Naive thymus-derived CD4-positive, alpha-beta T cell (primary cell): ENCODE measurements around the gene SPON2. TPM values are rescaled to one million over a fixed set of nuclear protein-coding genes. Genes with fewer than 3 reads are reported as not detected.

Experiments
- ATAC-seq: fragments of 150-1000 bp; cut with Tn5 transposase; 2 replicates; pipeline ENCODE4 v1.10.0; 2021; ENCODE audit warnings: mild to moderate bottlenecking, moderate library complexity
- CTCF ChIA-PET: fragments of 350-600 bp; sonication (Branson Sonifier 250); formaldehyde crosslinking; loops from one replicate; lab custom pipeline; 2021; ENCODE audit warnings: antibody characterized with exemption; lab: Charles Lee
- POLR2A ChIA-PET: fragments of 350-600 bp; sonication (Branson Sonifier 250); formaldehyde crosslinking; loops from one replicate; lab custom pipeline; 2021; ENCODE audit warnings: antibody characterized with exemption, inconsistent platforms; lab: Charles Lee
- DNase-seq, 9 donors: peaks; one replicate each; pipeline versions ENCODE4 v3.0.0 to v3.0.0-alpha.2; 2020 to 2022; ENCODE audit warnings: mixed read lengths in 1 of 9
- H3K27ac ChIP-seq: one replicate; pipeline ENCODE4 v1.7.0; 2013; ENCODE audit warnings: mild to moderate bottlenecking, low read depth, low read length, moderate library complexity
- H3K27me3 ChIP-seq, 2 donors: one replicate each; pipeline ENCODE4 v1.7.0; 2013; ENCODE audit warnings: low read length in 2 of 2, mild to moderate bottlenecking in 2 of 2, moderate library complexity in 2 of 2; ENCODE audit not compliant: control insufficient read depth in 2 of 2, insufficient read depth in 2 of 2
- H3K36me3 ChIP-seq, 3 experiments: 1 replicate in 2 of 3; 2 replicates in 1 of 3; pipeline ENCODE4 v1.7.0; 2013; ENCODE audit warnings: low read length in 3 of 3, mild to moderate bottlenecking in 3 of 3, moderate library complexity in 1 of 3; ENCODE audit not compliant: insufficient read depth in 3 of 3, control insufficient read depth in 2 of 3
- H3K4me1 ChIP-seq, 2 donors: one replicate each; pipeline ENCODE4 v1.7.0; 2013; ENCODE audit warnings: low read length in 2 of 2, mild to moderate bottlenecking in 2 of 2, moderate library complexity in 1 of 2; ENCODE audit not compliant: control insufficient read depth in 2 of 2, insufficient read depth in 2 of 2
- H3K4me3 ChIP-seq: 2 replicates; pipeline ENCODE4 v1.7.0; 2013; ENCODE audit warnings: mild to moderate bottlenecking, low read length
- H3K9me3 ChIP-seq, 3 experiments: 1 replicate in 2 of 3; 2 replicates in 1 of 3; pipeline ENCODE4 v1.7.0; 2013; ENCODE audit warnings: low read length in 3 of 3; ENCODE audit not compliant: control insufficient read depth in 2 of 3
- H3K27ac Mint-ChIP-seq, 9 donors: one replicate each; pipeline ENCODE4 v1.8.0; 2020 to 2022; ENCODE audit warnings: mixed read lengths in 9 of 9, mild to moderate bottlenecking in 8 of 9, moderate library complexity in 5 of 9, inconsistent platforms in 2 of 9
- H3K27me3 Mint-ChIP-seq, 5 donors: one replicate each; pipeline ENCODE4 v1.8.0; 2021 to 2022; ENCODE audit warnings: mixed read lengths in 5 of 5, mild to moderate bottlenecking in 1 of 5
- H3K36me3 Mint-ChIP-seq, 5 donors: one replicate each; pipeline ENCODE4 v1.8.0; 2020 to 2022; ENCODE audit warnings: mixed read lengths in 5 of 5, mild to moderate bottlenecking in 3 of 5, inconsistent platforms in 1 of 5
- H3K4me1 Mint-ChIP-seq, 7 donors: one replicate each; pipeline ENCODE4 v1.8.0; 2020 to 2022; ENCODE audit warnings: mixed read lengths in 7 of 7, mild to moderate bottlenecking in 3 of 7, inconsistent platforms in 1 of 7
- H3K4me3 Mint-ChIP-seq, 10 donors: one replicate each; pipeline ENCODE4 v1.8.0; 2020 to 2022; ENCODE audit warnings: mild to moderate bottlenecking in 10 of 10, mixed read lengths in 10 of 10, moderate library complexity in 6 of 10, inconsistent platforms in 2 of 10
- H3K9me3 Mint-ChIP-seq, 11 donors: one replicate each; pipeline ENCODE4 v1.8.0; 2020 to 2022; ENCODE audit warnings: mixed read lengths in 11 of 11, mild to moderate bottlenecking in 4 of 11, inconsistent platforms in 1 of 11, moderate library complexity in 1 of 11
- intact Hi-C, 2 donors: fragments of 100-400 bp; cut with micrococcal nuclease; formaldehyde crosslinking; loops; one replicate each; pipeline ENCODE4 v1.15.1; 2023
- polyA plus RNA-seq, 2 donors: library from polyadenylated mRNA; unstranded; fragments of 300-500 nt; fragmentation: Illumina TruSeq; gene quantifications; one replicate each; pipeline ENCODE4 v1.2.3, GENCODE V29; 2021
- total RNA-seq, 6 experiments: library from RNA in 5 of 6; stranded (reverse) in 5 of 6; gene quantifications; 1 replicate in 5 of 6; 2 replicates in 1 of 6; pipeline ENCODE4 v1.2.3 and lab custom pipeline; 2021 to 2026

Gene SPON2
- total and polyA plus RNA-seq, 7 experiments from 2014 or later: 2.8 to 79.1 (median 6.5) TPM

GRCh38 chr4:1217366-1217765, 45.0 kb upstream of the SPON2 start:
- H3K4me1 Mint-ChIP-seq: peaks cover 26 to 50% (median 32%) of the 10 kb centered on the region in 7 donors
- no peak for DNase-seq

DNA sequence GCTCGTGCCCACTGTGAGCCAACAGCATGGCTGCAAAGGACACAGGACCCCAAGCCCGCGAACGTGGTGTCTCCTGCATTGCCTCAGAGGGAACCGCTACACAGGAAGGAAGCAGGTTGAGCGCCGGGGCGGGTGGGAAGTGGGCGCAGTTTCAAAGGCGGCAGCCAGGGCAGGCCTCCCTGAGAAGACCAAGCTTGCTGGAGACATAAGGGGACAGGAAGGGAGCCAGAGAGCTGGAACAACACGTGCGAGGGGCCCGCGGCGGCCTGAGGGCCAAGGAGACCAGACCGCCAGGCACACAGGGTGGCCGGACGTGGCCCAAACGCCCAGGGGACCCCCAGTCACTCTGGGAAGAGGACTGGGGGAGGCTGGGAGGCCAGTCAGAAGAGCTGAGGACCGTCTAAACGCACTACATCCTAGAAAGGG, 44.5 kb upstream of the SPON2 start:
- Histone ChIP-seq H3K27ac (peak overlapping the region; percentile 52), H3K36me3 (peaks cover 0 to 60% (median 15%) of the 10 kb centered on the region in 3 experiments), H3K4me3 (peak overlapping the region; percentile 22), H3K27me3 (no peaks in the 10 kb centered on the region), H3K4me1 (peaks cover 25 to 27% of the 10 kb centered on the region in 2 donors), H3K9me3 (no peaks in the 10 kb centered on the region)
- POLR2A ChIA-PET: interaction anchor here (0.7 to 2.2 kb wide), 5 partner anchors 15 to 130 kb away, joined by 3 to 8 read pairs (median 4); partner anchors contain the start of gene UVSSA
- peak overlapping the region; percentile 26 to 84 (median 67) for H3K27ac Mint-ChIP-seq
- CTCF ChIA-PET: interaction anchor here (0.6 to 1.7 kb wide), 3 partner anchors 49 to 80 kb away, joined by 3 to 6 read pairs (median 3); no protein-coding TSS in a partner anchor
- H3K9me3 Mint-ChIP-seq: peaks cover 0 to 3% (median 0%) of the 10 kb centered on the region in 11 donors
- intact Hi-C loops: loop anchor here (1.0 to 2.0 kb wide), 3 partner anchors 14 to 87 kb away; no protein-coding TSS in a partner anchor
- H3K4me3 Mint-ChIP-seq: peak overlapping the region; percentile 61 to 77 (median 76)
- DNase-seq (peak; percentile 47 to 75 (median 70)), ATAC-seq (peak; percentile 83)
- H3K36me3 Mint-ChIP-seq: peaks cover 0 to 38% (median 22%) of the 10 kb centered on the region in 5 donors
- H3K27me3 Mint-ChIP-seq: no peaks in the 10 kb centered on the region
- peaks cover 26 to 50% (median 32%) of the 10 kb centered on the region in 7 donors for H3K4me1 Mint-ChIP-seq

More at GRCh38 chr4:1217366-1217765, 45.0 kb upstream of the SPON2 start:
- ChIA-PET POLR2A (interaction anchor here (0.7 to 2.2 kb wide), 3 partner anchors 15 to 113 kb away, joined by 3 to 8 read pairs (median 3); no protein-coding TSS in a partner anchor), CTCF (interaction anchor here (1.0 to 1.7 kb wide), 2 partner anchors 50 to 51 kb away, joined by 3 to 6 read pairs; no protein-coding TSS in a partner anchor)
- Histone ChIP-seq H3K9me3 (no peaks in the 10 kb centered on the region), H3K4me1 (peaks cover 25 to 27% of the 10 kb centered on the region in 2 donors), H3K36me3 (peaks cover 0 to 61% (median 15%) of the 10 kb centered on the region in 3 experiments), H3K27ac (peak overlapping the region; percentile 52), H3K4me3 (peak overlapping the region; percentile 22), H3K27me3 (no peaks in the 10 kb centered on the region)
- Mint-ChIP-seq H3K9me3 (peaks cover 0 to 3% (median 0%) of the 10 kb centered on the region in 11 donors), H3K27me3 (no peaks in the 10 kb centered on the region), H3K36me3 (peaks cover 0 to 38% (median 22%) of the 10 kb centered on the region in 5 donors), H3K4me3 (peak overlapping the region; percentile 33 to 77 (median 75)), H3K27ac (peak overlapping the region; percentile 48 to 84 (median 68))
- intact Hi-C loops: loop anchor here (1.0 to 2.0 kb wide), 2 partner anchors 15 to 50 kb away; no protein-coding TSS in a partner anchor
- no peak for ATAC-seq

- DNase-seq: no peak
- intact Hi-C loops: loop anchor here (1.0 to 2.0 kb wide), 3 partner anchors 13 to 86 kb away; no protein-coding TSS in a partner anchor
- H3K27me3 Mint-ChIP-seq: no peaks in the 10 kb centered on the region
- CTCF ChIA-PET: interaction anchor here (0.6 to 1.7 kb wide), 3 partner anchors 49 to 81 kb away, joined by 3 to 6 read pairs (median 3); no protein-coding TSS in a partner anchor
- no peaks in the 10 kb centered on the region for H3K9me3 Mint-ChIP-seq
- peaks cover 24 to 49% (median 32%) of the 10 kb centered on the region in 7 donors for H3K4me1 Mint-ChIP-seq
- Histone ChIP-seq H3K9me3 (no peaks in the 10 kb centered on the region), H3K27ac (peak overlapping the region; percentile 52), H3K4me3 (peak overlapping the region; percentile 22), H3K36me3 (peaks cover 0 to 59% (median 15%) of the 10 kb centered on the region in 3 experiments), H3K27me3 (no peaks in the 10 kb centered on the region), H3K4me1 (peaks cover 25 to 27% of the 10 kb centered on the region in 2 donors)
- ATAC-seq: no peak
- H3K4me3 Mint-ChIP-seq: peak overlapping the region in 9 of 10 donors; percentile 61 to 77 (median 76)
- peak overlapping the region in 7 of 9 donors; percentile 28 to 84 (median 67) for H3K27ac Mint-ChIP-seq
- POLR2A ChIA-PET: interaction anchor here (1.1 to 3.0 kb wide), 4 partner anchors 14 to 131 kb away, joined by 4 to 11 read pairs (median 8); partner anchors contain the start of genes CTBP1 and UVSSA
- peaks cover 0 to 31% (median 18%) of the 10 kb centered on the region in 5 donors for H3K36me3 Mint-ChIP-seq
These were observed 43.8 kb upstream of the SPON2 start for GRCh38 chr4:1216076-1216614.

- ChIA-PET POLR2A (interaction anchor here (1.1 to 3.0 kb wide), 3 partner anchors 34 to 132 kb away, joined by 4 to 11 read pairs (median 7); partner anchors contain the start of genes CTBP1 and UVSSA), CTCF (no interaction called here)
- Mint-ChIP-seq H3K9me3 (no peaks in the 10 kb centered on the region), H3K27ac (peak overlapping the region in 1 of 9 donors; percentile 28), H3K4me3 (peak overlapping the region in 2 of 10 donors; percentile 76), H3K27me3 (no peaks in the 10 kb centered on the region), H3K4me1 (peaks cover 24 to 44% (median 32%) of the 10 kb centered on the region in 7 donors), H3K36me3 (peaks cover 0 to 26% (median 15%) of the 10 kb centered on the region in 5 donors)
- Histone ChIP-seq H3K9me3 (no peaks in the 10 kb centered on the region), H3K36me3 (peaks cover 0 to 59% (median 10%) of the 10 kb centered on the region in 3 experiments), H3K4me3 (no peak overlapping the region), H3K4me1 (peaks cover 25 to 27% of the 10 kb centered on the region in 2 donors), H3K27me3 (no peaks in the 10 kb centered on the region), H3K27ac (no peak overlapping the region)
- intact Hi-C loops: loop anchor here (1.0 to 2.0 kb wide), 3 partner anchors 13 to 85 kb away; no protein-coding TSS in a partner anchor
- no peak for ATAC-seq
- no peak for DNase-seq
These were observed 43.0 kb upstream of the SPON2 start for GRCh38 chr4:1215141-1216075.

GRCh38 chr4:1214101-1215095, 42.0 kb upstream of the SPON2 start:
- peaks cover 18 to 42% (median 30%) of the 10 kb centered on the region in 7 donors for H3K4me1 Mint-ChIP-seq
- DNase-seq: no peak
- H3K36me3 ChIP-seq: peaks cover 0 to 60% (median 9%) of the 10 kb centered on the region in 3 experiments
- H3K27me3 Mint-ChIP-seq: no peaks in the 10 kb centered on the region
- peaks cover 0 to 20% (median 12%) of the 10 kb centered on the region in 5 donors for H3K36me3 Mint-ChIP-seq
- H3K4me3 ChIP-seq: no peak overlapping the region
- no peak overlapping the region for H3K27ac Mint-ChIP-seq
- intact Hi-C loops: no loop called here
- H3K27ac ChIP-seq: no peak overlapping the region
- no peaks in the 10 kb centered on the region for H3K27me3 ChIP-seq
- H3K4me3 Mint-ChIP-seq: no peak overlapping the region
- no peak for ATAC-seq
- peaks cover 24 to 25% of the 10 kb centered on the region in 2 donors for H3K4me1 ChIP-seq
- ChIA-PET CTCF (no interaction called here), POLR2A (interaction anchor here (3.0 kb wide), 1 partner anchor 35 kb away, joined by 11 read pairs; the partner anchor contains the start of gene CTBP1)
- H3K9me3 Mint-ChIP-seq: no peaks in the 10 kb centered on the region
- H3K9me3 ChIP-seq: no peaks in the 10 kb centered on the region
